Amniotic epithelial cell (primary cell): Measurements from ENCODE around the gene CORO7.

Experiments
- DNase-seq: peaks from one replicate; pipeline ENCODE4 v3.0.0-alpha.2; 2010; ENCODE audit warnings: low read depth

Gene CORO7

GRCh38 chr16:4416200-4417032 is at the start of gene CORO7:
Gene CORO7, minus strand, starts transcription at chr16:4416596. Its CDS starts 78 bp downstream, at chr16:4416518.
- peak; percentile 82 for DNase-seq

- DNase-seq: no peak
These were observed 47.2 kb upstream of the CORO7 start for GRCh38 chr16:4463522-4464163.

- DNase-seq: no peak
These were observed 45.1 kb upstream of the CORO7 start for GRCh38 chr16:4461250-4462085.

- DNase-seq: no peak
These were observed 44.5 kb upstream of the CORO7 start for GRCh38 chr16:4460936-4461249.

GRCh38 chr16:4455951-4456350 is 39.6 kb upstream of the CORO7 start:
- DNase-seq: no peak

- DNase-seq: no peak
These were observed 38.7 kb upstream of the CORO7 start for GRCh38 chr16:4455081-4455480.

- DNase-seq: no peak
These were observed 38.2 kb upstream of the CORO7 start for GRCh38 chr16:4454623-4455022.

GRCh38 chr16:4452674-4453073 is 36.3 kb upstream of the CORO7 start:
- no peak for DNase-seq

GRCh38 chr16:4450931-4451519 is 34.6 kb upstream of the CORO7 start:
- no peak for DNase-seq

GRCh38 chr16:4450430-4450829 is 34.0 kb upstream of the CORO7 start:
- DNase-seq: no peak

GRCh38 chr16:4443986-4444385 is 27.6 kb upstream of the CORO7 start:
- DNase-seq: no peak

GRCh38 chr16:4443271-4443670 is 26.9 kb upstream of the CORO7 start:
- DNase-seq: no peak

- no peak for DNase-seq
These were observed 26.0 kb upstream of the CORO7 start for GRCh38 chr16:4442371-4442770.

- DNase-seq: no peak
These were observed 21.0 kb upstream of the CORO7 start for GRCh38 chr16:4437366-4437765.

- DNase-seq: no peak
These were observed 19.1 kb upstream of the CORO7 start for GRCh38 chr16:4435337-4436067.

GRCh38 chr16:4433914-4434787 is 17.8 kb upstream of the CORO7 start:
- DNase-seq: no peak

GRCh38 chr16:4433228-4433627 is 16.8 kb upstream of the CORO7 start:
- DNase-seq: no peak

GRCh38 chr16:4431023-4431422 is 14.6 kb upstream of the CORO7 start:
- no peak for DNase-seq

- no peak for DNase-seq
These were observed 12.1 kb upstream of the CORO7 start for GRCh38 chr16:4428500-4428899.

- no peak for DNase-seq
These were observed 10.5 kb upstream of the CORO7 start for GRCh38 chr16:4426722-4427372.
